ENCODE measurements around the gene ZC3H12D. TPM values are rescaled to one million over a fixed set of nuclear protein-coding genes. Genes with fewer than 3 reads are reported as not detected.

ZC3H12D gene
- 10 to 100 TPM; 37.4 to 37.6 TPM for total RNA-seq

GRCh38 chr6:149484733-149485700, at the start of gene ZC3H12D:
ZC3H12D (minus strand) TSS chr6:149485014; CDS start chr6:149474543, 10,471 bp downstream.
- Mint-ChIP-seq H3K27me3 (no peaks in the 10 kb centered on the region), H3K36me3 (ENCODE audit: low read depth) (peaks cover 38% of the 10 kb centered on the region)
- POLR2A ChIA-PET, result interaction anchor here (0.8 to 1.8 kb wide), 10 partner anchors 17 to 454 kb away, joined by 3 to 13 read pairs (median 4); partner anchors contain the start of gene LATS1

GRCh38 chr6:149529650-149530049, 44.8 kb upstream of the ZC3H12D start:
- Mint-ChIP-seq H3K4me3 (no peak overlapping the region), H3K36me3 (ENCODE audit: low read depth) (peaks cover 43% of the 10 kb centered on the region), H3K4me1 (peaks cover 4% of the 10 kb centered on the region), H3K27ac (no peak overlapping the region), H3K9me3 (no peaks in the 10 kb centered on the region), H3K27me3 (no peaks in the 10 kb centered on the region)
- CTCF ChIA-PET, result interaction anchor here (2.5 kb wide), 1 partner anchor 13 kb away, joined by 14 read pairs; no protein-coding TSS in a partner anchor
- POLR2A ChIA-PET, result no interaction called here
- no peak for DNase-seq

More at GRCh38 chr6:149484733-149485700, at the start of gene ZC3H12D:
- peak within 1 kb of the TSS; percentile 96 for H3K27ac Mint-ChIP-seq
- DNase-seq, result peak; percentile 86
- peaks cover 41% of the 10 kb centered on the region for H3K4me1 Mint-ChIP-seq
- CTCF ChIA-PET, result interaction anchor here (0.9 to 3.6 kb wide), 12 partner anchors 17 to 454 kb away, joined by 3 to 27 read pairs (median 6); partner anchors contain the start of gene PPIL4
- H3K4me3 Mint-ChIP-seq, result peak within 1 kb of the TSS; percentile 98
- H3K9me3 Mint-ChIP-seq, result no peaks in the 10 kb centered on the region

- H3K4me3 Mint-ChIP-seq, result no peak overlapping the region
- ChIA-PET CTCF (interaction anchor here (0.6 to 3.4 kb wide), 11 partner anchors 8 to 567 kb away, joined by 3 to 44 read pairs (median 5); no protein-coding TSS in a partner anchor), POLR2A (interaction anchor here (0.6 to 3.1 kb wide), 3 partner anchors 20 to 284 kb away, joined by 3 to 13 read pairs (median 5); partner anchors contain the start of gene ZC3H12D)
- no peaks in the 10 kb centered on the region for H3K27me3 Mint-ChIP-seq
- H3K36me3 Mint-ChIP-seq (ENCODE audit: low read depth), result peaks cover 39% of the 10 kb centered on the region
- peaks cover 3% of the 10 kb centered on the region for H3K9me3 Mint-ChIP-seq
- DNase-seq, result no peak
- no peak overlapping the region for H3K27ac Mint-ChIP-seq
- peaks cover 37% of the 10 kb centered on the region for H3K4me1 Mint-ChIP-seq
Measured at GRCh38 chr6:149515494-149515893, 30.7 kb upstream of the ZC3H12D start.

GRCh38 chr6:149513915-149514314, 29.1 kb upstream of the ZC3H12D start:
- Mint-ChIP-seq H3K4me3 (no peak overlapping the region), H3K27ac (no peak overlapping the region), H3K9me3 (peaks cover 3% of the 10 kb centered on the region), H3K4me1 (peaks cover 41% of the 10 kb centered on the region), H3K27me3 (no peaks in the 10 kb centered on the region), H3K36me3 (ENCODE audit: low read depth) (peaks cover 43% of the 10 kb centered on the region)
- POLR2A ChIA-PET, result interaction anchor here (1.2 to 1.5 kb wide), 2 partner anchors 19 to 40 kb away, joined by 4 to 5 read pairs; no protein-coding TSS in a partner anchor
- CTCF ChIA-PET, result interaction anchor here (1.1 to 1.9 kb wide), 3 partner anchors 25 to 481 kb away, joined by 3 to 8 read pairs (median 3); no protein-coding TSS in a partner anchor
- no peak for DNase-seq

- Mint-ChIP-seq H3K27ac (peak overlapping the region; percentile 47), H3K4me1 (peaks cover 41% of the 10 kb centered on the region), H3K27me3 (no peaks in the 10 kb centered on the region), H3K9me3 (peaks cover 3% of the 10 kb centered on the region), H3K36me3 (ENCODE audit: low read depth) (peaks cover 45% of the 10 kb centered on the region), H3K4me3 (no peak overlapping the region)
- CTCF ChIA-PET, result interaction anchor here (1.5 kb wide), 1 partner anchor 22 kb away, joined by 4 read pairs; no protein-coding TSS in a partner anchor
- no peak for DNase-seq
- POLR2A ChIA-PET, result interaction anchor here (0.7 kb wide), 1 partner anchor 15 kb away, joined by 5 read pairs; no protein-coding TSS in a partner anchor
Measured at GRCh38 chr6:149510793-149511512, 26.1 kb upstream of the ZC3H12D start.

- DNase-seq, result no peak
- CTCF ChIA-PET, result interaction anchor here (1.1 to 4.3 kb wide), 4 partner anchors 8 to 480 kb away, joined by 3 to 29 read pairs (median 6); partner anchors contain the start of gene ZC3H12D
- H3K36me3 Mint-ChIP-seq (ENCODE audit: low read depth), result peaks cover 45% of the 10 kb centered on the region
- H3K27ac Mint-ChIP-seq, result peak overlapping the region; percentile 60
- peak overlapping the region; percentile 26 for H3K4me3 Mint-ChIP-seq
- POLR2A ChIA-PET, result interaction anchor here (0.6 to 3.4 kb wide), 9 partner anchors 13 to 477 kb away, joined by 3 to 20 read pairs (median 3); partner anchors contain the start of genes GINM1 and PPIL4
- no peaks in the 10 kb centered on the region for H3K9me3 Mint-ChIP-seq
- no peaks in the 10 kb centered on the region for H3K27me3 Mint-ChIP-seq
- peaks cover 43% of the 10 kb centered on the region for H3K4me1 Mint-ChIP-seq
Measured at GRCh38 chr6:149508485-149508884, 23.7 kb upstream of the ZC3H12D start.

GRCh38 chr6:149503872-149504271, 19.1 kb upstream of the ZC3H12D start:
- H3K27me3 Mint-ChIP-seq, result no peaks in the 10 kb centered on the region
- H3K4me1 Mint-ChIP-seq, result peaks cover 46% of the 10 kb centered on the region
- DNase-seq, result no peak
- no peaks in the 10 kb centered on the region for H3K9me3 Mint-ChIP-seq
- POLR2A ChIA-PET, result interaction anchor here (0.9 to 1.4 kb wide), 3 partner anchors 19 to 30 kb away, joined by 3 to 6 read pairs (median 5); partner anchors contain the start of gene ZC3H12D
- H3K27ac Mint-ChIP-seq, result no peak overlapping the region
- H3K36me3 Mint-ChIP-seq (ENCODE audit: low read depth), result peaks cover 34% of the 10 kb centered on the region
- CTCF ChIA-PET, result interaction anchor here (0.9 to 2.8 kb wide), 8 partner anchors 9 to 72 kb away, joined by 3 to 16 read pairs (median 4); partner anchors contain the start of genes PPIL4 and ZC3H12D
- H3K4me3 Mint-ChIP-seq, result no peak overlapping the region

- POLR2A ChIA-PET, result interaction anchor here (0.9 to 1.4 kb wide), 3 partner anchors 19 to 30 kb away, joined by 3 to 6 read pairs (median 5); partner anchors contain the start of gene ZC3H12D
- CTCF ChIA-PET, result interaction anchor here (0.9 to 2.4 kb wide), 7 partner anchors 8 to 71 kb away, joined by 3 to 9 read pairs (median 4); partner anchors contain the start of genes PPIL4 and ZC3H12D
- Mint-ChIP-seq H3K4me3 (no peak overlapping the region), H3K4me1 (peaks cover 40% of the 10 kb centered on the region), H3K9me3 (no peaks in the 10 kb centered on the region), H3K36me3 (ENCODE audit: low read depth) (peaks cover 34% of the 10 kb centered on the region), H3K27me3 (no peaks in the 10 kb centered on the region), H3K27ac (no peak overlapping the region)
- no peak for DNase-seq
Measured at GRCh38 chr6:149503276-149503675, 18.5 kb upstream of the ZC3H12D start.

GRCh38 chr6:149501768-149502167, 17.0 kb upstream of the ZC3H12D start:
- H3K36me3 Mint-ChIP-seq (ENCODE audit: low read depth), result peaks cover 26% of the 10 kb centered on the region
- ChIA-PET CTCF (interaction anchor here (2.1 kb wide), 1 partner anchor 17 kb away, joined by 7 read pairs; the partner anchor contains the start of gene ZC3H12D), POLR2A (interaction anchor here (0.9 kb wide), 1 partner anchor 19 kb away, joined by 3 read pairs; no protein-coding TSS in a partner anchor)
- H3K27ac Mint-ChIP-seq, result no peak overlapping the region
- H3K4me1 Mint-ChIP-seq, result peaks cover 41% of the 10 kb centered on the region
- H3K9me3 Mint-ChIP-seq, result no peaks in the 10 kb centered on the region
- H3K4me3 Mint-ChIP-seq, result no peak overlapping the region
- H3K27me3 Mint-ChIP-seq, result no peaks in the 10 kb centered on the region
- DNase-seq, result no peak

- Mint-ChIP-seq H3K4me1 (peaks cover 47% of the 10 kb centered on the region), H3K9me3 (no peaks in the 10 kb centered on the region), H3K4me3 (no peak overlapping the region), H3K27ac (no peak overlapping the region), H3K27me3 (no peaks in the 10 kb centered on the region), H3K36me3 (ENCODE audit: low read depth) (peaks cover 26% of the 10 kb centered on the region)
- ChIA-PET POLR2A (interaction anchor here (1.4 kb wide), 1 partner anchor 18 kb away, joined by 3 read pairs; no protein-coding TSS in a partner anchor), CTCF (no interaction called here)
- DNase-seq, result no peak
Measured at GRCh38 chr6:149501201-149501600, 16.4 kb upstream of the ZC3H12D start.

GRCh38 chr6:149500096-149500495, 15.3 kb upstream of the ZC3H12D start:
- Mint-ChIP-seq H3K9me3 (no peaks in the 10 kb centered on the region), H3K4me3 (no peak overlapping the region), H3K4me1 (peaks cover 57% of the 10 kb centered on the region), H3K27me3 (no peaks in the 10 kb centered on the region), H3K36me3 (ENCODE audit: low read depth) (peaks cover 16% of the 10 kb centered on the region), H3K27ac (no peak overlapping the region)
- ChIA-PET POLR2A (interaction anchor here (1.0 to 1.4 kb wide), 2 partner anchors 16 to 20 kb away, joined by 3 to 4 read pairs; no protein-coding TSS in a partner anchor), CTCF (no interaction called here)
- no peak for DNase-seq

GRCh38 chr6:149499066-149499465, 14.3 kb upstream of the ZC3H12D start:
- Mint-ChIP-seq H3K27me3 (no peaks in the 10 kb centered on the region), H3K27ac (peak overlapping the region; percentile 6), H3K4me1 (peaks cover 62% of the 10 kb centered on the region), H3K36me3 (ENCODE audit: low read depth) (peaks cover 12% of the 10 kb centered on the region), H3K4me3 (no peak overlapping the region), H3K9me3 (no peaks in the 10 kb centered on the region)
- CTCF ChIA-PET, result interaction anchor here (0.8 kb wide), 1 partner anchor 15 kb away, joined by 3 read pairs; no protein-coding TSS in a partner anchor
- no peak for DNase-seq
- POLR2A ChIA-PET, result no interaction called here

Data from activated CD4-positive, alpha-beta memory T cell treated with anti-CD3 and anti-CD28 coated beads, Interleukin-2, amount 10 ng/mL, durations not matched to agents 7 days and 5 days (primary cell).